Fibroblast of lung (primary cell): ENCODE data around the gene FGF22.

Experiments used
- CTCF ChIP-seq, 2 donors: IDR thresholded peaks in 1 of 2; conservative IDR thresholded peaks in 1 of 2; 1 replicate in 1 of 2; 2 replicates in 1 of 2; pipeline ENCODE4 v1.5.1; 2011 to 2012; ENCODE audit warnings: low read length in 2 of 2, control low read depth in 1 of 2, inconsistent platforms in 1 of 2, low read depth in 1 of 2, mild to moderate bottlenecking in 1 of 2
- EZH2 ChIP-seq: IDR thresholded peaks from 2 replicates; pipeline ENCODE4 v1.5.1; 2012; ENCODE audit warnings: low read length, control low read depth, mild to moderate bottlenecking; ENCODE audit errors: missing control alignments

- TF ChIP-seq CTCF (conservative IDR thresholded peaks at IDR 0.05 in 1 of 2, IDR thresholded peaks at IDR 0.05 in 1 of 2; ENCODE audit: low read depth in 1 of 2, low read length in 2 of 2) (no peak), EZH2 (no peak)
Observed at GRCh38 chr19:645912-646778, 6.5 kb downstream of the FGF22 start.
